ENCODE data around the gene PPP6R3. TPM values are rescaled to one million over a fixed set of nuclear protein-coding genes. Genes with fewer than 3 reads are reported as not detected.
"Not testable (repeated sequence)": the region's sequence is repeated elsewhere in the genome, so short reads cannot be mapped to it uniquely, and the experiment has no call there.

The PPP6R3 gene
- total and polyA plus RNA-seq, 8 donors = 84.6 to 130 (median 109) TPM

DNA sequence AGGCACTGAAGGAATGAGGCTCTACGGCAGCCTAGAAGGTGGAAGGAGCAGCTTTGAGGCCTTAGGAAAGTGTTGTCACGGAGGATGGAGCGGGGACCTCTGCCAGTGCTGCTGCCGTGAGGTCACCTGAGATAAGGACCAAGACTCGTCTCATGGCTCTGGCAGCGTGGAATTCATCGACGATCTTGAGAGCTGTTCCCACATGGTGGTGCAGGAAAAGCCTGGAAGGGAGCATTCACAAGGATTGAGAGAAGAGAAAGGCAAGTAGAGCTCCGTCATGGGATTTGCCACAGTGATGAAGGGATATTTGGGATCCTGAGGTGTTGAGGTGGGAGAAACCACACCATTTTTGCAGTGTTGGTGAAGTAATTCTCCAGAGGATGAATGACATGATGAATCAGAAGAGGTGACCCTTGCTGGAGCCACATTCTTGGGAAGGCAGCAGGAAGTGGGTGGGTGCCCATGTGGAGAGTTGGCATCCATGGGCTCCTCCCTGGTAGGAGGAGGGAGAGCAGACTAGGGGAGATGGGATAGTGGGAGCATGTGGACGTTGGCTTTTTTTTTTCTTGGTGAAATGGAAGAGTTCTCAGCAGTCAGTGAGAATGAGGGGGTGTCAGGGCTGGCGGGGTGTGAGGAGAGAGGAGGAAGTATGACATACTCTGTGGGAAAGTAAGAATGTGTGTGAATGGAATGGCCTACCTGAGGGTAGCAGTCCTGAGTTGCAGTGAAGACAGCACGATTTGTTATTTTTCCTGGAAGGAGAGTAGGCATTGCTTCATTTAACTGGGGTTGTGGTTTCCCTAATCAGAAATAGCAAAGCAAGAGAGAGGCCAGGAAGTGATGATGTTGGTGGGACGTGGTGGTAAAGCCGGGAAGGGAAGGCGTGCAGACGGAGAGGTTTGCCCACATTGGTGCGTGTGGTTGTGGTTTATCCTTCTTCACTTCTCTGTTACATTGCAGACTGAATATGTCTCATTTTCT lies 11.1 kb downstream of the PPP6R3 start:
- H3K27ac ChIP-seq = peak overlapping the region in 1 of 2 donors; percentile 50
- ATAC-seq (peak; percentile 33), DNase-seq (no peak)
- H3K4me1 ChIP-seq = peaks cover 22 to 83% of the 10 kb centered on the region in 2 donors
- peaks cover 0 to 3% of the 10 kb centered on the region in 2 donors for H3K36me3 ChIP-seq
- intact Hi-C loops (cut with DNase I) = no loop called here
- no peak overlapping the region for H3K4me3 ChIP-seq
- no peaks in the 10 kb centered on the region for H3K9me3 ChIP-seq
- H3K27me3 ChIP-seq = no peaks in the 10 kb centered on the region
- TF ChIP-seq, protein P1, sequence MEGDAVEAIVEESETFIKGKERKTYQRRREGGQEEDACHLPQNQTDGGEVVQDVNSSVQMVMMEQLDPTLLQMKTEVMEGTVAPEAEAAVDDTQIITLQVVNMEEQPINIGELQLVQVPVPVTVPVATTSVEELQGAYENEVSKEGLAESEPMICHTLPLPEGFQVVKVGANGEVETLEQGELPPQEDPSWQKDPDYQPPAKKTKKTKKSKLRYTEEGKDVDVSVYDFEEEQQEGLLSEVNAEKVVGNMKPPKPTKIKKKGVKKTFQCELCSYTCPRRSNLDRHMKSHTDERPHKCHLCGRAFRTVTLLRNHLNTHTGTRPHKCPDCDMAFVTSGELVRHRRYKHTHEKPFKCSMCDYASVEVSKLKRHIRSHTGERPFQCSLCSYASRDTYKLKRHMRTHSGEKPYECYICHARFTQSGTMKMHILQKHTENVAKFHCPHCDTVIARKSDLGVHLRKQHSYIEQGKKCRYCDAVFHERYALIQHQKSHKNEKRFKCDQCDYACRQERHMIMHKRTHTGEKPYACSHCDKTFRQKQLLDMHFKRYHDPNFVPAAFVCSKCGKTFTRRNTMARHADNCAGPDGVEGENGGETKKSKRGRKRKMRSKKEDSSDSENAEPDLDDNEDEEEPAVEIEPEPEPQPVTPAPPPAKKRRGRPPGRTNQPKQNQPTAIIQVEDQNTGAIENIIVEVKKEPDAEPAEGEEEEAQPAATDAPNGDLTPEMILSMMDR (IDR thresholded peaks at IDR 0.05) = no peak

DNA sequence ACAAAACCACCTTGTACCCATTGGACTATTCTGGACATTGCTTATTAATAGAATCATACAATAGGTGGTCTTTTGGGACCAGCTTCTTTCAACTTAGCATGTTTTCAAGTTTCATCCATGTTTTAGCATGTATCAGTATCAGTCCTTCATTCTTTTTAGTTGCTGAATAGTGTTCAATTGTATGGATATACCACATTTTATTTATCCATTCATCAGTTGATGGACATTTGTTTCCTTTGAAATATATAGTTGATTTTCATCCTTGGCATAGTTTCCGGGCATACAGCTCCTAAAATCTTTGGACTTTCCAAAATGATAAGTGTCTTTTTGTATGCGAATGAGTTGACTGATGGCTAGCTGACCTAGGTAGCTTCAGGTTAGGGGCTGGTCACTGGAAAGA lies 12.2 kb downstream of the PPP6R3 start:
- Histone ChIP-seq H3K27ac (no peak overlapping the region), H3K9me3 (no peaks in the 10 kb centered on the region), H3K36me3 (peaks cover 0 to 3% of the 10 kb centered on the region in 2 donors), H3K27me3 (no peaks in the 10 kb centered on the region), H3K4me1 (peaks cover 22 to 84% of the 10 kb centered on the region in 2 donors), H3K4me3 (no peak overlapping the region)
- DNase-seq = no peak
- ATAC-seq = no peak
- TF ChIP-seq, protein P1 (IDR thresholded peaks at IDR 0.05) = no peak
- intact Hi-C loops (cut with DNase I) = no loop called here

DNA sequence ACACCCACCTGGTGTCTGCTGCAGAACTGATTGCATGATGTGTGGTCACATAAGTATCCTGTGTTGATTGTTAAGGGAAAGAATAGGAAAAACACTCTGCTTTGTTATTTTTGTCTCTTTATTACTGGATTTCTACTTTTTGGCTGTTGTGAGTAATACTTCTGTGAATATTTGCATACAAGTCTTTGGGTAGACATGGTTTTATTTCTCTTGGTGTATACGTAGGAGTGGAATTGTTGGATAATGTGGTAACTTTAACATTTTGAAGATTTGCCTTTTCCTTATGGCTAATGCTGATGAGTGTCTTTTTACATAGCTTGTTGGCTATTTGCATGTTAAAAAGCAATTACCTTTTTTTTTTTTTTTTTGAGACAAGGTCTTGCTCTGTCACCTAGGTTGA lies 13.1 kb downstream of the PPP6R3 start:
- H3K9me3 ChIP-seq = no peaks in the 10 kb centered on the region
- no peak overlapping the region for H3K4me3 ChIP-seq
- peaks cover 22 to 82% of the 10 kb centered on the region in 2 donors for H3K4me1 ChIP-seq
- no peak overlapping the region for H3K27ac ChIP-seq
- TF ChIP-seq, protein P1 (IDR thresholded peaks at IDR 0.05) = no peak
- H3K27me3 ChIP-seq = no peaks in the 10 kb centered on the region
- ATAC-seq (no peak), DNase-seq (no peak)
- peaks cover 0 to 4% of the 10 kb centered on the region in 2 donors for H3K36me3 ChIP-seq
- intact Hi-C loops (cut with DNase I) = no loop called here

DNA sequence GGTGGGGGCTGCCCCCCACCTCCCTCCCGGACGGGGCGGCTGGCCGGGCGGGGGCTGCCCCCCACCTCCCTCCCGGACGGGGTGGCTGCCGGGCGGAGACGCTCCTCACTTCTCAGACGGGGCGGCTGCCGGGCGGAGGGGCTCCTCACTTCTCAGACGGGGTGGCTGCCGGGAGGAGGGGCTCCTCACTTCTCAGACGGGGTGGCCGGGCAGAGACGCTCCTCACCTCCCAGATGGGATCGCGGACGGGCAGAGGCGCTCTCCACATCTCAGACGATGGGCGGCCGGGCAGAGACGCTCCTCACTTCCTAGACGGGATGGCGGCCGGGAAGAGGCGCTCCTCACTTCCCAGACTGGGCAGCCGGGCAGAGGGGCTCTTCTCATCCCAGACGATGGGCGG lies 15.1 kb downstream of the PPP6R3 start:
- peaks cover 12 to 78% of the 10 kb centered on the region in 2 donors for H3K4me1 ChIP-seq
- DNase-seq; intact Hi-C loops (cut with DNase I); H3K36me3 ChIP-seq; ATAC-seq; H3K4me3 ChIP-seq; H3K27ac ChIP-seq; H3K27me3 ChIP-seq; H3K9me3 ChIP-seq: not testable (repeated sequence)

DNA sequence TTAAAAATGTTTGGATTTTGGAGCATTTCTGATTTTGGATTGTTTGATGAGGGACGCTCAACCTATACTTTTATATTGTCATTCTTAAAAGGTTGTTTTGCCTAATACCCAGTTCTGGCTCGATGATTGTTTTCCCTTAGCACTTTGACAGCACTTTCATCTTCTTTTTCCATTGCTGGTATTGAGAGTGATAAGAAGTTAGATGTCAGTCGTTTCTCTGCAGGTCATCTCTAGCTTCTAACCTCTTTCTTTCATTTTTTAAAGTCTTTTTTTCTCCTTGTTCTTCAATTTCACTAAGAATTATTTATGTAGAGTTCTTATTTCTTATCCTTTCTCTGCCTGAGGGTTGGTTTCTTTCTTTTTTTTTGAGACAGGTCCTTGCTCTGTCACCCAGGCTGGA lies 18.8 kb downstream of the PPP6R3 start:
- H3K36me3 ChIP-seq = peaks cover 0 to 6% of the 10 kb centered on the region in 2 donors
- intact Hi-C loops (cut with DNase I) = no loop called here
- TF ChIP-seq, protein P1 (IDR thresholded peaks at IDR 0.05) = no peak
- no peak for ATAC-seq
- H3K27me3 ChIP-seq = no peaks in the 10 kb centered on the region
- H3K4me1 ChIP-seq = peaks cover 10 to 53% of the 10 kb centered on the region in 2 donors
- DNase-seq = no peak
- H3K27ac ChIP-seq = no peak overlapping the region
- no peak overlapping the region for H3K4me3 ChIP-seq
- no peaks in the 10 kb centered on the region for H3K9me3 ChIP-seq
